GM12801 (cell line): ENCODE results near the gene STAT4.

Source experiments
- CTCF ChIP-seq: IDR thresholded peaks from one replicate; pipeline ENCODE4 v1.5.1; 2011; ENCODE audit warnings: control low read depth; ENCODE audit not compliant: insufficient read length; ENCODE audit errors: extremely low read depth

Gene STAT4

GRCh38 chr2:191038741-191039140, 112.1 kb downstream of the STAT4 start:
- TF ChIP-seq CTCF = no peak

- no peak for TF ChIP-seq CTCF
Observed at GRCh38 chr2:191038241-191038725, 112.5 kb downstream of the STAT4 start.

GRCh38 chr2:191037351-191037750, 113.4 kb downstream of the STAT4 start:
- TF ChIP-seq CTCF = no peak

- TF ChIP-seq CTCF = no peak
Observed at GRCh38 chr2:191036363-191036762, 114.4 kb downstream of the STAT4 start.

GRCh38 chr2:191032588-191033429, 118.0 kb downstream of the STAT4 start:
- TF ChIP-seq CTCF = no peak

- no peak for TF ChIP-seq CTCF
Observed at GRCh38 chr2:191031256-191031655, 119.5 kb downstream of the STAT4 start.

GRCh38 chr2:191030521-191031154, 120.2 kb downstream of the STAT4 start:
- TF ChIP-seq CTCF = no peak
